ENCODE measurements around the gene FARP2. TPM values are rescaled to one million over a fixed set of nuclear protein-coding genes. Genes with fewer than 3 reads are reported as not detected.
A peak's percentile ranks its signal among the peaks of the same experiment; 100 is the strongest.
"Not testable (repeated sequence)": the region's sequence is repeated elsewhere in the genome, so short reads cannot be mapped to it uniquely, and the experiment has no call there.

FARP2 gene
- total and polyA plus RNA-seq, 2 of the 13 experiments (the other 11 are each of a cell fraction or from before 2014, with no cell fraction given), result 28.0 to 45.4 TPM

DNA sequence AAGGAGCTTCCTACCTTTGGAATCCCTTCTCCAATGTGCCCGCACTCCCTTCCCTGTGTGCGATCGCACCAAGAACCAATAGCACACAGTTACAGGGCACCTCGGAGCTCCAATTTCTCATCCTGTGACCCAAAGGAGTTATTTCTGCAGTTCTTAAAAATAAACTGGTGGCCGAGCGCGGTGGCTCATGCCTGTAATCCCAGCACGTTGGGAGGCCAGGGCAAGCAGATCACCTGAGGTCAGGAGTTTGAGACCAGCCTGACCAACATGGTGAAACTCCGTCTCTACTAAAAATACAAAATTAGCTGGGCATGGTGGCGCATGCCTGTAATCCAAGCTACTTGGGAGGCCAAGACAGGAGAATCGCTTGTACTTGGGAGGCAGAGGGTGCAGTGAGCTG, 150.2 kb downstream of the FARP2 start:
- Histone ChIP-seq H3K9ac (ENCODE audit: insufficient read depth, low read depth, low read length) (peak overlapping the region; percentile 83; the same call in 1 of the 2 replicates), H3K4me3 (replicated peaks in 1 of 3; ENCODE audit: insufficient read depth in 1 of 3, low read depth in 2 of 3, low read length in 3 of 3) (peak overlapping the region in 1 of 3 experiments; percentile 98; a peak in 1 of 6 replicates), H3K36me3 (replicated peaks in 1 of 2; ENCODE audit: control insufficient read depth in 1 of 2, insufficient read depth in 2 of 2, low read length in 2 of 2) (peaks cover 8 to 11% of the 10 kb centered on the region in 2 experiments), H3K79me2 (ENCODE audit: insufficient read depth, low read length) (peaks cover 50% of the 10 kb centered on the region), H3K4me1 (ENCODE audit: insufficient read depth, low read length) (peaks cover 56% of the 10 kb centered on the region), H4K20me1 (ENCODE audit: insufficient read depth, low read length) (peaks cover 35% of the 10 kb centered on the region; the same call in 1 of the 2 replicates), H3K4me2 (ENCODE audit: low read depth, low read length) (peak overlapping the region; percentile 91)
- H3K27ac ChIP-seq (ENCODE audit: extremely low read length, insufficient read depth, low read length); CTCF ChIA-PET (ENCODE audit: low intra/inter-chr PET ratio, low total read pairs); DNase-seq (ENCODE audit: low spot score); H3K9me3 ChIP-seq (ENCODE audit: low read length); ATAC-seq; in situ Hi-C loops (cut with HindIII; ENCODE audit: extremely low pct_ligation_motif_present, low pct_unique_long_range_greater_than_20kb); H2AFZ ChIP-seq (ENCODE audit: low read length); FAIRE-seq; BruUV-seq (replicated peaks); H3K27me3 ChIP-seq (ENCODE audit: control insufficient read depth in 1 of 2, insufficient read depth in 2 of 2, low read length in 2 of 2): not testable (repeated sequence)
- TF ChIP-seq, protein P1, sequence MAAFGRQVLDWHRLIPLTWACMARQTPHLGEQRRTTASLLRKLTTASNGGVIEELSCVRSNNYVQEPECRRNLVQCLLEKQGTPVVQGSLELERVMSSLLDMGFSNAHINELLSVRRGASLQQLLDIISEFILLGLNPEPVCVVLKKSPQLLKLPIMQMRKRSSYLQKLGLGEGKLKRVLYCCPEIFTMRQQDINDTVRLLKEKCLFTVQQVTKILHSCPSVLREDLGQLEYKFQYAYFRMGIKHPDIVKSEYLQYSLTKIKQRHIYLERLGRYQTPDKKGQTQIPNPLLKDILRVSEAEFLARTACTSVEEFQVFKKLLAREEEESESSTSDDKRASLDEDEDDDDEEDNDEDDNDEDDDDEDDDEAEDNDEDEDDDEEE (CRISPR knock-in tag; IDR thresholded peaks at IDR 0.05), result 0 out of 2 replicates have a peak, but pooled peaks have one; percentile 33
- 0 out of 2 replicates have a peak, but pooled peaks have one; percentile 15 for TF ChIP-seq ZNF460 (CRISPR knock-in tag; IDR thresholded peaks at IDR 0.05; ENCODE audit: borderline replicate concordance)
- 91% methylated on average over 11 of the region's 11 CpGs for WGBS (ENCODE audit: low lambda C conversion rate)
- POLR2A ChIA-PET, result interaction anchor here (0.6 to 2.0 kb wide), 3 partner anchors 14 to 246 kb away, joined by 4 to 11 read pairs (median 5); no protein-coding TSS in a partner anchor
- intact Hi-C loops (cut with micrococcal nuclease; ENCODE audit: unreplicated experiment), result loop anchor here (10.0 kb wide), 1 partner anchor 152 kb away; the partner anchor contains the start of gene FARP2

DNA sequence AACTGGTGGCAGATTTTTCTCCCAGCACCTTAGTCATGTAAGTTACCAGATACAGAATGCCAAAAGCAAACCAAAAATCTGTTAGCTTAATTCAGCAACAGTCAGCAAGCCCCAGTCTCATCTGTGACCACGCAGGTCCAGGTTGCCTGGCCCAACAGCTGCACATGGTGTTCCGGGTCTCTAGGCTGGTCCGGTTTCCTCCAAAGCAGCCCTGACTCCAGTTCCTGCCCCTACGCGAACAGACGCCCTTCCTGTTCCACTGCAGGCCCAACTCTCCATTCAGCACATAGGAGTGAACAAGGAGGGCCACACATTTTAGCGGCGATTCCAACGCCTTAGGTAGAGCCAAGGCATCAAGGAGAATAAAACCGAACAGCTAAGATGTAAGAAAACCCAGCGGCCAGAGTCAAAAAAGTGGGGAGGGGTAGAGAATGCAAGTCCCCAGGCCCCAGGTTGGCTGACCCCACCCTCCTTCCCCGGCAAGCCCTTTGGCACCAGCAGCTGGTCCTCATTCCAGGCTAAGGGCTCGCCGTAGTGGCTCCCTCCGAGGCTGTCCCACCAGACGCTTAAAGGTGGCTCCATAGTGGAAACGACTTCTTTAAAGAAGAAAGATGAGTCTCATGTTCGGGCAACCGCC, 150.8 kb downstream of the FARP2 start:
- DNase-seq (ENCODE audit: low spot score) (no peak), ATAC-seq (peak; percentile 0; the same call in 2 of the 3 replicates), FAIRE-seq (no peak)
- peak overlapping the region; percentile 70 for H3K27ac ChIP-seq (ENCODE audit: extremely low read length, insufficient read depth, low read length)
- ChIA-PET POLR2A (interaction anchor here (1.8 to 2.0 kb wide), 2 partner anchors 13 to 27 kb away, joined by 5 to 11 read pairs; no protein-coding TSS in a partner anchor), CTCF (ENCODE audit: low intra/inter-chr PET ratio, low total read pairs) (no interaction called here)
- H3K4me2 ChIP-seq (ENCODE audit: low read depth, low read length), result peak overlapping the region; percentile 91
- peaks cover 48% of the 10 kb centered on the region for H3K79me2 ChIP-seq (ENCODE audit: insufficient read depth, low read length)
- H3K4me3 ChIP-seq (replicated peaks in 1 of 3; ENCODE audit: insufficient read depth in 1 of 3, low read depth in 2 of 3, low read length in 3 of 3), result peak overlapping the region; percentile 85 to 98 (median 89)
- H3K9ac ChIP-seq (ENCODE audit: insufficient read depth, low read depth, low read length), result peak overlapping the region; percentile 83
- H3K27me3 ChIP-seq (ENCODE audit: control insufficient read depth in 1 of 2, insufficient read depth in 2 of 2, low read length in 2 of 2), result no peaks in the 10 kb centered on the region
- peaks cover 35% of the 10 kb centered on the region; the same call in 1 of the 2 replicates for H4K20me1 ChIP-seq (ENCODE audit: insufficient read depth, low read length)
- H3K4me1 ChIP-seq (ENCODE audit: insufficient read depth, low read length), result peaks cover 62% of the 10 kb centered on the region
- H2AFZ ChIP-seq (ENCODE audit: low read length), result no peak overlapping the region
- WGBS (ENCODE audit: low lambda C conversion rate), result 37% methylated on average over 14 of the region's 19 CpGs
- BruUV-seq (replicated peaks), result TSS peak; percentile 56
- intact Hi-C loops (cut with micrococcal nuclease; ENCODE audit: unreplicated experiment) (loop anchor here (10.0 kb wide), 1 partner anchor 152 kb away; the partner anchor contains the start of gene FARP2), in situ Hi-C loops (cut with HindIII; ENCODE audit: extremely low pct_ligation_motif_present, low pct_unique_long_range_greater_than_20kb) (no loop called here)
- H3K36me3 ChIP-seq (replicated peaks in 1 of 2; ENCODE audit: control insufficient read depth in 1 of 2, insufficient read depth in 2 of 2, low read length in 2 of 2), result peaks cover 7% of the 10 kb centered on the region in 2 experiments; a peak in 4 of 5 replicates
- H3K9me3 ChIP-seq (ENCODE audit: low read length), result no peaks in the 10 kb centered on the region
- TF ChIP-seq ZNF614 (CRISPR knock-in tag; IDR thresholded peaks at IDR 0.05; ENCODE audit: borderline replicate concordance) (0 out of 2 replicates have a peak, but pooled peaks have one; percentile 10), TFAP4 (IDR thresholded peaks at IDR 0.05; ENCODE audit: borderline replicate concordance, low read depth) (peak; percentile 59; the same call in 1 of the 2 replicates), ZNF234 (CRISPR knock-in tag; conservative IDR thresholded peaks at IDR 0.05) (peak; percentile 27; the same call in 1 of the 2 replicates), MEIS1 (CRISPR knock-in tag; IDR thresholded peaks at IDR 0.05; ENCODE audit: borderline replicate concordance) (0 out of 2 replicates have a peak, but pooled peaks have one; percentile 13), ATF1 (CRISPR knock-in tag; IDR thresholded peaks at IDR 0.05) (no peak), FOXC1 (CRISPR knock-in tag; IDR thresholded peaks at IDR 0.05; ENCODE audit: borderline replicate concordance) (0 out of 2 replicates have a peak, but pooled peaks have one; percentile 1), LCORL (IDR thresholded peaks at IDR 0.05) (no peak), LCORL (CRISPR knock-in tag; IDR thresholded peaks at IDR 0.05) (peak; percentile 5; the same call in 1 of the 2 replicates), ZSCAN12 (CRISPR knock-in tag; IDR thresholded peaks at IDR 0.05) (no peak), EED (CRISPR knock-in tag; IDR thresholded peaks at IDR 0.05) (peak; percentile 43; the same call in 1 of the 2 replicates), HDAC1 (CRISPR knock-in tag; IDR thresholded peaks at IDR 0.05) (0 out of 2 replicates have a peak, but pooled peaks have one; percentile 12), ZNF670 (CRISPR knock-in tag; IDR thresholded peaks at IDR 0.05; ENCODE audit: borderline replicate concordance) (0 out of 2 replicates have a peak, but pooled peaks have one; percentile 69)

Measured in HepG2 (cell line).